GM12878 (cell line): Measurements from ENCODE around the gene FRMPD2. TPM values are rescaled to one million over a fixed set of nuclear protein-coding genes. Genes with fewer than 3 reads are reported as not detected.

Source experiments
- ATAC-seq: fragments of 200-7000 bp; cut with Tn5 transposase; 3 replicates; pipeline ENCODE4 v1.9.1; 2020; ENCODE audit warnings: mild to moderate bottlenecking, moderate library complexity
- BruUV-seq: library from RNA; stranded (reverse); fragments of 400-500 nt; replicated peaks from 2 replicates; lab custom pipeline; 2021; lab: Mats Ljungman, UMichigan
- CTCF ChIA-PET: fragments of 300-600 bp; sonication (Branson Sonifier 250); formaldehyde crosslinking; extraction: SDS; loops from one replicate; lab custom pipeline; 2021; ENCODE audit warnings: inconsistent platforms; lab: Yijun Ruan, JAX
- POLR2A ChIA-PET: fragments of 350-600 bp; formaldehyde crosslinking; extraction: SDS; loops from one replicate; lab custom pipeline; 2021; ENCODE audit warnings: inconsistent platforms; lab: Charles Lee
- RAD21 ChIA-PET: fragments of 300-600 bp; sonication (Branson Sonifier 250); formaldehyde crosslinking; loops from one replicate; lab custom pipeline; 2023; ENCODE audit warnings: antibody characterized with exemption; ENCODE audit not compliant: unreplicated experiment; lab: Charles Lee
- SMC1A ChIA-PET: fragments of 300-600 bp; sonication (Branson Sonifier 250); formaldehyde crosslinking; loops from one replicate; lab custom pipeline; 2023; ENCODE audit not compliant: unreplicated experiment, uncharacterized antibody; lab: Charles Lee
- DNase-seq: peaks from one replicate; pipeline ENCODE4 v3.0.0-alpha.2; 2011; ENCODE audit warnings: low read depth, low spot score
- FAIRE-seq: peaks from 3 replicates; lab custom pipeline; 2011; peaks lifted over from hg19 to GRCh38; lab: Jason Lieb, UNC
- H2AFZ ChIP-seq: 2 replicates; pipeline ENCODE4 v1.6.0; 2011; ENCODE audit warnings: low read depth, low read length, control low read depth; ENCODE audit not compliant: control insufficient read depth
- H3K27ac ChIP-seq: 2 replicates; pipeline ENCODE4 v1.5.1; 2011; ENCODE audit warnings: control low read depth; ENCODE audit not compliant: control insufficient read depth, insufficient read depth
- H3K27me3 ChIP-seq, 2 experiments: replicated peaks in 1 of 2; 2 replicates each; pipeline versions ENCODE4 v1.6.0 to v1.6.1; 2011; ENCODE audit warnings: low read length in 1 of 2; ENCODE audit not compliant: control insufficient read depth in 2 of 2, insufficient read depth in 2 of 2
- H3K36me3 ChIP-seq, 2 experiments: 2 replicates each; pipeline ENCODE4 v1.5.1; 2011; ENCODE audit warnings: low read length in 1 of 2; ENCODE audit not compliant: control insufficient read depth in 2 of 2, insufficient read depth in 2 of 2
- H3K4me1 ChIP-seq: 2 replicates; pipeline ENCODE4 v1.6.1; 2011; ENCODE audit warnings: mild to moderate bottlenecking, low read length, moderate library complexity, mixed read lengths; ENCODE audit not compliant: control insufficient read depth, insufficient read depth
- H3K4me2 ChIP-seq: 2 replicates; pipeline ENCODE4 v1.6.0; 2011; ENCODE audit warnings: control low read depth; ENCODE audit not compliant: control insufficient read depth, insufficient read depth
- H3K4me3 ChIP-seq: fragments of 200-600 bp; sonication (generic); 2 replicates; pipeline ENCODE4 v1.5.1; 2016
- H3K79me2 ChIP-seq: 2 replicates; pipeline ENCODE4 v1.6.0; 2011; ENCODE audit warnings: low read length; ENCODE audit not compliant: control insufficient read depth, insufficient read depth
- H3K9ac ChIP-seq: 2 replicates; pipeline ENCODE4 v1.8.0; 2011; ENCODE audit warnings: low read length, control low read depth, mixed read lengths; ENCODE audit not compliant: control insufficient read depth, insufficient read depth
- H3K9me3 ChIP-seq: replicated peaks from 3 replicates; pipeline ENCODE4 v1.5.1; 2011; ENCODE audit warnings: mild to moderate bottlenecking, low read length; ENCODE audit not compliant: control insufficient read depth, insufficient read depth
- H4K20me1 ChIP-seq: 2 replicates; pipeline ENCODE4 v1.6.0; 2011; ENCODE audit not compliant: control insufficient read depth, insufficient read depth
- EED ChIP-seq: sonication (generic); IDR thresholded peaks from 2 replicates; pipeline ENCODE4 v1.6.1; 2016; ENCODE audit warnings: antibody characterized with exemption, low read depth
- IKZF1 ChIP-seq: fragments of 450-650 bp; conservative IDR thresholded peaks from 2 replicates; pipeline ENCODE4 v1.6.1; 2017; ENCODE audit warnings: antibody characterized with exemption, mild to moderate bottlenecking
- IKZF2 ChIP-seq, 2 experiments: fragments of 450-650 bp; IDR thresholded peaks; 2 replicates each; pipeline ENCODE4 v1.6.1; 2017; ENCODE audit warnings: mild to moderate bottlenecking in 2 of 2, moderate library complexity in 2 of 2
- IRF3 ChIP-seq: fragments of 450-650 bp; IDR thresholded peaks from 2 replicates; pipeline ENCODE4 v1.6.1; 2014; ENCODE audit warnings: mild to moderate bottlenecking
- NR2F1 ChIP-seq: fragments of 450-650 bp; conservative IDR thresholded peaks from 2 replicates; pipeline ENCODE4 v1.6.1; 2017; ENCODE audit warnings: mild to moderate bottlenecking
- RAD21 ChIP-seq: IDR thresholded peaks from 2 replicates; pipeline ENCODE4 v1.6.1; 2011; ENCODE audit warnings: mild to moderate bottlenecking, low read depth, low read length, moderate library complexity; ENCODE audit not compliant: insufficient read depth
- RELB ChIP-seq: fragments of 450-650 bp; IDR thresholded peaks from 2 replicates; pipeline ENCODE4 v1.6.1; 2017; ENCODE audit warnings: low read depth, mild to moderate bottlenecking, moderate library complexity
- RUNX3 ChIP-seq: IDR thresholded peaks from 2 replicates; pipeline ENCODE4 v1.6.1; 2012; ENCODE audit warnings: low read length, inconsistent platforms
- SMARCA5 ChIP-seq: fragments of 450-650 bp; IDR thresholded peaks from 2 replicates; pipeline ENCODE4 v1.6.1; 2017; ENCODE audit warnings: mild to moderate bottlenecking
- SUPT20H ChIP-seq: IDR thresholded peaks from 2 replicates; pipeline ENCODE4 v1.6.1; 2011; ENCODE audit warnings: low read depth, mild to moderate bottlenecking, low read length, moderate library complexity, borderline replicate concordance; ENCODE audit not compliant: control insufficient read depth
- TCF3 ChIP-seq: IDR thresholded peaks from 2 replicates; pipeline ENCODE4 v1.6.1; 2012; ENCODE audit warnings: low read depth, mild to moderate bottlenecking, low read length, borderline replicate concordance; ENCODE audit not compliant: insufficient read depth
- WRNIP1 ChIP-seq: IDR thresholded peaks from 2 replicates; pipeline ENCODE4 v1.6.1; 2011; ENCODE audit warnings: low read depth, low read length, improper control_type of control experiment, borderline replicate concordance
- YY1 ChIP-seq: IDR thresholded peaks from 2 replicates; pipeline ENCODE4 v1.6.1; 2011; ENCODE audit warnings: low read depth, mild to moderate bottlenecking, low read length
- ZNF24 ChIP-seq: fragments of 450-650 bp; IDR thresholded peaks from 2 replicates; pipeline ENCODE4 v1.6.1; 2017; ENCODE audit warnings: antibody characterized with exemption, mild to moderate bottlenecking
- ZNF687 ChIP-seq: fragments of 450-650 bp; IDR thresholded peaks from 2 replicates; pipeline ENCODE4 v1.6.1; 2017; ENCODE audit warnings: mild to moderate bottlenecking, moderate library complexity
- WGBS: methylation state at CpG from one replicate; pipeline ENCODE4 v1.1.6; 2016; ENCODE audit warnings: low lambda C conversion rate; ENCODE audit not compliant: insufficient replicate concordance, insufficient coverage; ENCODE audit errors: missing lambda C conversion rate; 5-methylcytosine and 5-hydroxymethylcytosine counted together
- in situ Hi-C: fragments of 300-500 bp; cut with MboI; formaldehyde crosslinking; loops from 9 replicates; pipeline ENCODE4 v1.14.3; 2018; ENCODE audit warnings: mixed read lengths
- intact Hi-C: fragments of 100-400 bp; cut with micrococcal nuclease; formaldehyde crosslinking; loops from one replicate; pipeline ENCODE4 v1.14.2; 2022; ENCODE audit not compliant: unreplicated experiment
- polyA plus RNA-seq, 11 experiments: library from polyadenylated mRNA; depleted of rRNA in 4 of 11; unstranded in 6 of 11; stranded (reverse) in 5 of 11; fragments of >200 nt; fragmentation: Nextera tagmentation in 4 of 11; fragmentation: Illumina TruSeq in 1 of 11; extraction: Ambion mirVana in 4 of 11; extraction: Trizol in 1 of 11; gene quantifications; 1 replicate in 1 of 11; 2 replicates in 10 of 11; pipeline versions ENCODE4 v1.2.1 to v1.2.3, GENCODE V29; 2011 to 2016; ENCODE audit warnings: inconsistent platforms in 2 of 11, missing spikeins in 2 of 11, low read depth in 1 of 11
- total RNA-seq, 4 experiments: library from RNA; depleted of rRNA in 3 of 4; stranded (reverse); fragments of >200 nt in 3 of 4; fragmentation: Illumina TruSeq in 1 of 4; extraction: Trizol in 1 of 4; gene quantifications; 2 replicates each; pipeline versions ENCODE4 v1.2.1 to v1.2.3, GENCODE V29; 2013 to 2021

FRMPD2 gene
- total and polyA plus RNA-seq, 10 of the 15 experiments (the other 5 are each of a cell fraction or from before 2014, with no cell fraction given) = 0.38 to 5.7 (median 1.4) TPM

- ChIA-PET CTCF (interaction anchor here (0.6 to 6.2 kb wide), 29 partner anchors 8 to 1401 kb away, joined by 3 to 87 read pairs (median 4); partner anchors contain the start of gene MAPK8), SMC1A (interaction anchor here (0.9 to 8.0 kb wide), 19 partner anchors 12 to 110 kb away, joined by 3 to 87 read pairs (median 5); partner anchors contain the start of gene FRMPD2), POLR2A (interaction anchor here (1.0 to 6.7 kb wide), 3 partner anchors 12 to 15 kb away, joined by 4 to 43 read pairs (median 10); no protein-coding TSS in a partner anchor), RAD21 (interaction anchor here (0.6 to 5.2 kb wide), 13 partner anchors 10 to 88 kb away, joined by 3 to 45 read pairs (median 4); partner anchors contain the start of gene FRMPD2)
- Histone ChIP-seq H3K36me3 (no peaks in the 10 kb centered on the region), H3K79me2 (no peaks in the 10 kb centered on the region), H2AFZ (peak overlapping the region; percentile 56), H3K27me3 (no peaks in the 10 kb centered on the region), H3K9me3 (peaks cover 2% of the 10 kb centered on the region; the same call in 2 of the 3 replicates), H3K4me1 (peaks cover 34% of the 10 kb centered on the region), H3K27ac (no peak overlapping the region), H3K9ac (no peak overlapping the region), H4K20me1 (no peaks in the 10 kb centered on the region), H3K4me2 (no peak overlapping the region), H3K4me3 (no peak overlapping the region)
- in situ Hi-C loops = no loop called here
- intact Hi-C loops = loop anchor here (1.0 to 5.0 kb wide), 3 partner anchors 13 to 383 kb away; no protein-coding TSS in a partner anchor
- 14% methylated on average over 9 of the region's 9 CpGs for WGBS
- peak; percentile 60 for ATAC-seq
- BruUV-seq = no TSS peak
- FAIRE-seq = peak; percentile 75
- DNase-seq = no peak
- TF ChIP-seq TCF3 = no peak
- peak; percentile 90 for TF ChIP-seq NR2F1
- TF ChIP-seq IKZF2 (IDR thresholded peaks at IDR 0.05) = peak in 1 of 2 experiments; percentile 9; a peak in 2 of 4 replicates
- no peak for TF ChIP-seq IRF3
- 0 out of 2 replicates have a peak, but pooled peaks have one; percentile 6 for TF ChIP-seq ZNF24
- TF ChIP-seq YY1 = peak; percentile 76; the same call in 1 of the 2 replicates
- 0 out of 2 replicates have a peak, but pooled peaks have one; percentile 14 for TF ChIP-seq RELB
- peak; percentile 39; the same call in 1 of the 2 replicates for TF ChIP-seq SMARCA5
- peak; percentile 50; the same call in 1 of the 2 replicates for TF ChIP-seq EED
- 0 out of 2 replicates have a peak, but pooled peaks have one; percentile 53 for TF ChIP-seq WRNIP1
- TF ChIP-seq ZNF687 = peak; percentile 88
- peak; percentile 86 for TF ChIP-seq RAD21
- TF ChIP-seq IKZF1 = 0 out of 2 replicates have a peak, but pooled peaks have one; percentile 34
- peak; percentile 74 for TF ChIP-seq RUNX3
- no peak for TF ChIP-seq SUPT20H
Measured at GRCh38 chr10:48289501-48290238, 15.2 kb upstream of the FRMPD2 start.
